T-helper 1 cell treated with Interleukin-12 subunit alpha and Interleukin-12 subunit beta and Interleukin-4 antibody, amounts not matched to agents 30 μg/mL and 1 μg/mL, for 36 hours (primary cell): ENCODE results near the gene ST7.

ENCODE experiments used
- H3K27ac Mint-ChIP-seq: one replicate; pipeline ENCODE4 v1.8.0; 2021; ENCODE audit warnings: mild to moderate bottlenecking, mixed read lengths
- H3K27me3 Mint-ChIP-seq: one replicate; pipeline ENCODE4 v1.8.0; 2021; ENCODE audit warnings: low read depth, mixed read lengths
- H3K36me3 Mint-ChIP-seq: one replicate; pipeline ENCODE4 v1.8.0; 2021; ENCODE audit warnings: low read depth, mixed read lengths
- H3K4me1 Mint-ChIP-seq: one replicate; pipeline ENCODE4 v1.8.0; 2021; ENCODE audit warnings: low read depth, mixed read lengths
- H3K4me3 Mint-ChIP-seq: one replicate; pipeline ENCODE4 v1.8.0; 2021; ENCODE audit warnings: mild to moderate bottlenecking, moderate library complexity, mixed read lengths
- H3K9me3 Mint-ChIP-seq: one replicate; pipeline ENCODE4 v1.8.0; 2021; ENCODE audit warnings: mixed read lengths

ST7 gene, protein sequence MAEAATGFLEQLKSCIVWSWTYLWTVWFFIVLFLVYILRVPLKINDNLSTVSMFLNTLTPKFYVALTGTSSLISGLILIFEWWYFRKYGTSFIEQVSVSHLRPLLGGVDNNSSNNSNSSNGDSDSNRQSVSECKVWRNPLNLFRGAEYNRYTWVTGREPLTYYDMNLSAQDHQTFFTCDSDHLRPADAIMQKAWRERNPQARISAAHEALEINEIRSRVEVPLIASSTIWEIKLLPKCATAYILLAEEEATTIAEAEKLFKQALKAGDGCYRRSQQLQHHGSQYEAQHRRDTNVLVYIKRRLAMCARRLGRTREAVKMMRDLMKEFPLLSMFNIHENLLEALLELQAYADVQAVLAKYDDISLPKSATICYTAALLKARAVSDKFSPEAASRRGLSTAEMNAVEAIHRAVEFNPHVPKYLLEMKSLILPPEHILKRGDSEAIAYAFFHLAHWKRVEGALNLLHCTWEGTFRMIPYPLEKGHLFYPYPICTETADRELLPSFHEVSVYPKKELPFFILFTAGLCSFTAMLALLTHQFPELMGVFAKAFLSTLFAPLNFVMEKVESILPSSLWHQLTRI

DNA sequence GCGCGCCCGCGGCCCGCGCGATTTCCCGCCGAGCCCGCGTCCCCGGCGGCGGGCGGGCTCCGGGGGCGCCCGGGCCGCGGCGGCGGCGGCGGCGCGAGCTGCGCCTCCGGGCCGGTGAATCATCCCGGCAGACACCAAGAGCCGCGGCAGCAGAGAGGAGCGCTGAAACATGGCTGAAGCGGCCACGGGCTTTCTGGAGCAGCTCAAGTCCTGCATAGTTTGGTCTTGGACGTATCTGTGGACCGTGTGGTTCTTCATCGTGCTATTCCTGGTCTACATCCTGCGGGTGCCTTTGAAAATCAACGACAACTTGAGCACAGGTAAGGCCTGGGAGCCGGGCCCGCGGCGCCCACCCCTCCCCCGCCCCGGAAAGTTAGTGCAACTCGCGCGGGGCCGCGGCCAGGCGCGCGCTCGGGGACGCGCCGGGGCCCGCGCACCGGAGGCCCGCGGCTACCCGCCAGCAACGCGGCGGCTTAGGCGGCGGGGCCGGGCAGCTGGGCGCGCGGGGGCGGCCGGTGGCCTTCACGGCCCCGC lies at the start of gene ST7:
ST7 (plus strand) TSS at position 130 of the 534 bp plus-strand sequence; CDS start at position 170, 40 bp downstream.
- peaks cover 16% of the 10 kb centered on the region for H3K4me1 Mint-ChIP-seq
- no peaks in the 10 kb centered on the region for H3K36me3 Mint-ChIP-seq
- no peaks in the 10 kb centered on the region for H3K9me3 Mint-ChIP-seq
- peaks cover 24% of the 10 kb centered on the region for H3K27me3 Mint-ChIP-seq
- peak within 1 kb of the TSS; percentile 81 for H3K27ac Mint-ChIP-seq
- peak within 1 kb of the TSS; percentile 89 for H3K4me3 Mint-ChIP-seq

GRCh38 chr7:116906391-116906790 lies 46.9 kb upstream of the ST7 start:
- Mint-ChIP-seq H3K4me3 (no peak overlapping the region), H3K9me3 (no peaks in the 10 kb centered on the region), H3K36me3 (peaks cover 36% of the 10 kb centered on the region), H3K27ac (no peak overlapping the region), H3K27me3 (no peaks in the 10 kb centered on the region), H3K4me1 (no peaks in the 10 kb centered on the region)

DNA sequence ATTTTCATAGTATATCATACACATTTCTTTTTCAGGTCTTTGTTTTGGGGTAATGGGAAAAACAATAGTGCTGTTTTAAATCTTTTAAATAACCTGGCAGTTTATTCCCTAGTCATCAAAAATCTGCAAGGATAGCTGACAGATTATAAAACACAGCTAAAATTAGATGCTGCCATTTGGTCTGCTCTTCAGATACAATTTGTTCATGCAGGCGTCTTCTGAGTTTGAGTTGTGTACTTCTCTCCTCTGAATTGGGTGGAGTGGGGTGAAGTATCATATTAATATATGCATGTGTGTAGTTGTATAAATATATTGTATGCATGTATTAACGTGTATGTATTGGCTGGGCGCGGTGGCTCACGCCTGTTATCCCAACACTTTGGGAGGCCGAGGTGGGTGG lies 42.9 kb upstream of the ST7 start:
- no peaks in the 10 kb centered on the region for H3K27me3 Mint-ChIP-seq
- peaks cover 35% of the 10 kb centered on the region for H3K36me3 Mint-ChIP-seq
- no peak overlapping the region for H3K27ac Mint-ChIP-seq
- H3K4me3 Mint-ChIP-seq = no peak overlapping the region
- no peaks in the 10 kb centered on the region for H3K4me1 Mint-ChIP-seq
- no peaks in the 10 kb centered on the region for H3K9me3 Mint-ChIP-seq

DNA sequence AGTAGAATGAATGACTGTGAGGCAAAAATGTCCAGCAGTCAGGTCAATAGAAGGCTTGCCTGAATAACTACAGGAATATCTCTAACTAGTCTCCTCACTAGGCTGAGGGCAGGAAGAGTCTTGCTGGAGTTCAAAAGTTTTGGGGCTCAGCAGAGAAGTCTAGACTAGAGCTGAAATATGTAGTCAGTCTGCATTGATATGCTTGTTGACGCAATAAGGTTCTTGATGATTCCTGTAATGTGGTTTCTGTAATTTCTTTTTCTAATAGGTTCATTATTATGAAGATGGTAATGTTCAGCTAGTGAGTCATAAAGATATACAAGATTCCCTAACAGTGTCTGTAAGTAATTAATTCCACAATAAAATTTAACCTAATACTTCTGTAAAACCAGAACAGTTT lies 41.5 kb upstream of the ST7 start:
- Mint-ChIP-seq H3K27ac (no peak overlapping the region), H3K4me3 (no peak overlapping the region), H3K27me3 (no peaks in the 10 kb centered on the region), H3K9me3 (no peaks in the 10 kb centered on the region), H3K4me1 (no peaks in the 10 kb centered on the region), H3K36me3 (peaks cover 29% of the 10 kb centered on the region)

DNA sequence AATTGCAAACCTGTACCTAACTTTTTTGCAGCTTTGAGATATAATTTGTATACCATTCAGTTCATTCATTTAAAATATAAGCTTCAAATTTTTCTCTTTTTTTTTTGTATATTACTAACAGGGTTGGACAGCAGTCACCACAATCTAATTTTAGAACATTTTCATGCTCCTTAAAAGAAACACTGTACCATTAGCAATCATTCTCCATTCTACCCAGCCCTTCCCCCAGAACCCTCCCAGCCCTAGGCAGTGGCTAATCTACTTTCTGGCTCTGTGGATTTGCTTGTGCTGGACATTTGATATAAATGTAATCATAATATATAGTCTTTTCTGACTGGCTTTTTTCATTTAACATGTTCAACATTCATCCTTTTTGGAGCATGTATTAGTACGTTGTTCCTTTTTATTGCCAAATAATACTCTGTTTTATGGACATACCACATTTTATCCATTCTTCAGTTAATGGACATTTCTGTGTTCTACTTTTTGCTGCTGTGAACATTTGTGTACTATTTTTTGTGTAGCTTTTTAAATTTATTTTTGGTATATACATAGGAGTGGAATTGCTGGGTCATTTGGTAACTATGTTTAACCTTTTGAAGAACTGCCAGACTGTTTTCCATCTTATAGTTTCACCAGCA lies 40.9 kb upstream of the ST7 start:
- Mint-ChIP-seq H3K4me1 (no peaks in the 10 kb centered on the region), H3K9me3 (no peaks in the 10 kb centered on the region), H3K27ac (no peak overlapping the region), H3K4me3 (no peak overlapping the region), H3K27me3 (no peaks in the 10 kb centered on the region), H3K36me3 (peaks cover 29% of the 10 kb centered on the region)

- Mint-ChIP-seq H3K27ac (no peak overlapping the region), H3K4me1 (no peaks in the 10 kb centered on the region), H3K27me3 (no peaks in the 10 kb centered on the region), H3K9me3 (no peaks in the 10 kb centered on the region), H3K4me3 (no peak overlapping the region), H3K36me3 (peaks cover 19% of the 10 kb centered on the region)
Measured at GRCh38 chr7:116918704-116919103, 34.6 kb upstream of the ST7 start.

GRCh38 chr7:116920359-116920758 lies 32.9 kb upstream of the ST7 start:
- H3K9me3 Mint-ChIP-seq = no peaks in the 10 kb centered on the region
- no peak overlapping the region for H3K4me3 Mint-ChIP-seq
- peaks cover 15% of the 10 kb centered on the region for H3K36me3 Mint-ChIP-seq
- no peaks in the 10 kb centered on the region for H3K27me3 Mint-ChIP-seq
- no peaks in the 10 kb centered on the region for H3K4me1 Mint-ChIP-seq
- no peak overlapping the region for H3K27ac Mint-ChIP-seq

- no peak overlapping the region for H3K4me3 Mint-ChIP-seq
- peaks cover 4% of the 10 kb centered on the region for H3K27me3 Mint-ChIP-seq
- no peaks in the 10 kb centered on the region for H3K4me1 Mint-ChIP-seq
- no peak overlapping the region for H3K27ac Mint-ChIP-seq
- no peaks in the 10 kb centered on the region for H3K9me3 Mint-ChIP-seq
- H3K36me3 Mint-ChIP-seq = peaks cover 15% of the 10 kb centered on the region
Measured at GRCh38 chr7:116922545-116922944, 30.8 kb upstream of the ST7 start.

DNA sequence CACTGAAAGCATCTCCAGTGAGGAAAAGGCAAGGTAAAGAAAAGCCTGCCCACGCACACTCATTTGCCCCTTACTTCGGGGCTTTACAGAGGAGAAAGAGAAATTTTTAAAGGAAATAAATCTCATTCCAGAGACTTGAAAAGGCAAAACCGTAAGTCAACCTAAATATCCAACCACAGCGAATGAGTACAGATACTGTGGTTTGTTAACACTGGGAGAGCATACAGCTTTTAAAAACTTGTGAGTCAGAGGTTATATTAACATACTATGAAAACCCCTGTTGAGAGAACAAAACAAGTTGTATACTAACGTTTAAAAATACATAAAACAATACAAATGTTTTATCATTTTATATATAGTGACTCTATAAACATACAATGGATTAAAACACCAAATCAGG lies 28.6 kb upstream of the ST7 start:
- Mint-ChIP-seq H3K9me3 (no peaks in the 10 kb centered on the region), H3K27me3 (peaks cover 15% of the 10 kb centered on the region), H3K36me3 (peaks cover 7% of the 10 kb centered on the region), H3K4me1 (no peaks in the 10 kb centered on the region), H3K27ac (no peak overlapping the region), H3K4me3 (no peak overlapping the region)

DNA sequence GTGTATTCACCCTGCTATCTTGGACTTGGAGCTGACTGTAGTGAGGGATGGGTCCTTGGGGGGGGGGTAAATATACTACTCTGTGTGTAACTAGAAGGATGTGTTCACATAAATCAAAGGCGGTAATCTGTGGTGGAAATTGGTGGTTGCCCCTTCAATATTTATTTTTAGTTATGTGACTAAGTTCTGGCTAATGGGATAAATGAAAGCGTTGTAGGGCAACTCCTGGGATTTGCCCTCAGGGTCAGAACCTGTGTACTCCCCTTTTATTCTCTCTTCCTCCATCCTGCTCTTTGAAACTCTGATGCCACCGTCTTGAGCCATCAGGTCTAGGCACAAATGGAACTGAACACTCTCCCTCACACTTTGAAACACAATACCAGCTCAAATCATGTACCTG lies 24.3 kb upstream of the ST7 start:
- no peak overlapping the region for H3K27ac Mint-ChIP-seq
- H3K4me3 Mint-ChIP-seq = no peak overlapping the region
- no peaks in the 10 kb centered on the region for H3K36me3 Mint-ChIP-seq
- H3K4me1 Mint-ChIP-seq = peaks cover 6% of the 10 kb centered on the region
- no peaks in the 10 kb centered on the region for H3K9me3 Mint-ChIP-seq
- peaks cover 27% of the 10 kb centered on the region for H3K27me3 Mint-ChIP-seq

DNA sequence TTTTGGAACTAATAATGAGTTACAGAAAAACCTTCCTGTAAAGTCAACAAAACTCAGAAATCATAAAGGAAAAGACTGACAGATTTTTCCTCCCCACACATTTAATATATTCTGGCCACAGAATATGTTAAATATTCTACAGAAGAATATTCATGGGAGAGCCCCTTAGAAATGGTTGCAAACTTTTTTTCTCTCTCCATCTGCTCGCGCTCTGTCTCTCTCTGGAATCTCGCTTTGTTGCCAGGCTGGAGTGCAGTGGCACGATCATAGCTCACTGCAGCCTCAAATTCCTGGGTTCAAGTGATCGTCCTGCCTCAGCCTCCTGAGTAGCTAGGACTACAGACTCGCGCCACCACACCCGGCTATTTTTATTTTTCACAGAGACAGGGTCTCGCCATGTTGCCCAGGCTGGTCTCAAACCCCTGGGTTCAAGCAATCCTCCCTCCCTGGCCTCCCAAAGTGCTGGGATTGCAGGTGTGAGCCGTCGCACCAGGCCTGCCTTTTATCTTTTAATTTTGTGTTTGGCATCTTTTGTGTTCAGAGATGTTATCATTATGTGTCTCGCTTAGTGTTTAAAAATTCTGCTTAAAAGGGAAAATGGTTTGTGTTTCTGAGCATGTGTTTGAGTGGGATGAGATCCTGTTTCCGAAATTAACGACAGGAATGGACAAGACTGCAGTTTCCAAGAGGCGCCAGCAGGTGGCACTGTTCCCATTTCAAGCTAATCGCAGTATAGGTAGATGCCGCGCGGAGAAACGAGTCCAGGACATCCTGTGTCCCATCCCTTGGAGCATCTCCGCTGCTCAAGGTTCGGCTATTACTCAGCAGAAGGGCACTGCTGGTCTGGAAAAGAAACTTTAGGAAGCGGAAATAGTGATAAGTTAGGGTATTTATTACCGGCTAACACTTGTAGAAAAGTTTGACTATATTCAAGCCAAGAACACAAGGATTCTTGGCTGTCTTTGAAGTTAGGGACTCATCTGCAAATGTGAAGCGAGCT lies 23.1 kb upstream of the ST7 start:
- Mint-ChIP-seq H3K27ac (no peak overlapping the region), H3K4me3 (no peak overlapping the region), H3K4me1 (peaks cover 6% of the 10 kb centered on the region), H3K9me3 (no peaks in the 10 kb centered on the region), H3K27me3 (peaks cover 30% of the 10 kb centered on the region), H3K36me3 (no peaks in the 10 kb centered on the region)

GRCh38 chr7:116932566-116932965 lies 20.7 kb upstream of the ST7 start:
- Mint-ChIP-seq H3K4me3 (no peak overlapping the region), H3K9me3 (no peaks in the 10 kb centered on the region), H3K27ac (no peak overlapping the region), H3K4me1 (peaks cover 6% of the 10 kb centered on the region), H3K36me3 (no peaks in the 10 kb centered on the region), H3K27me3 (peaks cover 37% of the 10 kb centered on the region)

GRCh38 chr7:116933465-116933864 lies 19.8 kb upstream of the ST7 start:
- Mint-ChIP-seq H3K27me3 (peaks cover 37% of the 10 kb centered on the region), H3K4me3 (no peak overlapping the region), H3K27ac (no peak overlapping the region), H3K4me1 (peaks cover 6% of the 10 kb centered on the region), H3K36me3 (no peaks in the 10 kb centered on the region), H3K9me3 (no peaks in the 10 kb centered on the region)

- Mint-ChIP-seq H3K27me3 (peaks cover 29% of the 10 kb centered on the region), H3K4me1 (peaks cover 6% of the 10 kb centered on the region), H3K36me3 (no peaks in the 10 kb centered on the region), H3K27ac (no peak overlapping the region), H3K4me3 (no peak overlapping the region), H3K9me3 (no peaks in the 10 kb centered on the region)
Measured at GRCh38 chr7:116934580-116934979, 18.7 kb upstream of the ST7 start.
